ENCODE measurements around the gene IL1F10.
A peak's percentile ranks its signal among the peaks of the same experiment; 100 is the strongest.

The IL1F10 gene

DNA sequence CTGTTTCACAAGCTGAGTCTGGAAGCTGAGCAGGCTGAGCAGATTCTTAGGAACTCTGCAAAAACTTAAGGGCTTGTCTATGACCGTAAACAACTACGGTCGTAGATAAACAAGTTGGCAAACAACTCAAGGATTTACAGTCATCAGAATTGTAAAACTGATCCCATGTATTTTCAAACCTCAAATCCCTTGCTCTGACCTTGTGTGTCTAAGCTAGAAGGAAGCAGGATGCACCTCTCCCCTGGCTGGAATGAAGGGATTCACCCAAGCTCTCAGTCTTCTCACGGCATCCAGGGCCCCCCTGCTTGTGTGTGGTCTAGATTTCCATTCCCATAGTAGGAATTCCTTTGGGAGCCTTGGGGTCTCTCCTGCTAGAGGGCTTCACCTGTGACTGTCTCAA lies 47.2 kb downstream of the IL1F10 start:
- DNase-seq, result no peak

DNA sequence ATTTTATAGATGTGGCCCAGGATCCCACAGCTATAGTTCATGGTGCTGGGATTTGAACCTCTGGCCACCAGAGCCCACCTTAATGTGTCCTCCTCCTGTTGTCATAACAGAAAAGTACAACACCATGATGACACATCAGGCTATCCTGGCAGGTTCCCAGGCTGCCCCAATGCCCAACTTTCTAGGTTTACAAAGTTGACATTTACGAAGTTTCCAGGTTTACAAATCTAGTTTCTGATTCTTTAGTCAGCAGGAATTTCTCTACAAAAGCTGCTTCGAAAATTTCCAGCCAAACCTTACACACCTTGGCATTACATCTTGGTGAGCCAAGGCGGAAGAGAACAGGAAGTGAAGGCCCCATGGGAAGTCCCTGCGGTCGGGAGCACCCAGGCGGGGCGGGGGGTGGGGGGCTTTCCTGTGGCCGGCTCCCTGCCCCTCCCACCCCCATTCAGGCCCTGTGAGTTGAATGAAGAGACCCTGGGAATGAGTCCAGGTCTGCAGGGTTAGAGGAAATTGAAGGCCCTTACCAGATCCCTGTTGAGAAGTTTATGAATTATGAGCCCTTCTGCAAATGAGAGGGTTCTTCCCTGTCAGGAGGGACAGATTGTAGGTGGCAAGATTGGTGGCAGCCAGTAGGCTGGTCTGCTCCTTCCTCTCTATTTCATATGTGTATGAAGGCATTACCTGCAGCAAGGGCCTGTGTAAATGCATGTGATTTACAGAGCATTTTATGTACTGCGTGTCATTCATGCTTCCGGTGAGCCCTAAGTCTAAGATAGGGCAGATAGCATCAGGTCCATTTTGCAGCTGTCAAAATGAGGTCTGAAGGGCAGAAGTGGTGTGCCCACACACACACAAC lies 48.6 kb downstream of the IL1F10 start:
- DNase-seq, result no peak

GRCh38 chr2:113117541-113118262 lies 49.9 kb downstream of the IL1F10 start:
- no peak for DNase-seq

DNA sequence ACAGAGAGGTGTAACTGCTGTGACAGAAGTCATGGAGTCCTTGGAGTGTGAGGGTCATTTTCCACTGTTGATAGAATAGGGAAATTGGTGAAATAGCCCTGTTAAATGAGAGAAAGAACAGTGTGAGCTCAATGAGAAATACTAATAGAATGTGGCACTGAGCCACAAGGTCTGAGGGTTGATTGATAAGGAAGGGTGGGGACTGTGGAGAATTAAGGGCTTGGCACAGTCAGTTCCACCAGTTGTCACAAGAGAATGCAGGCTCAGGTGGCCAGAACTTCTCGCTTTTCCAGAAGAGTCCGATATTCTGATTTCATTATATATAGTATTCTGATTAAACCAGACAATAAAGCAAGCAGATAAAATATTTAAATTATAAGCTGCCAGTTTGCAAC lies 50.5 kb downstream of the IL1F10 start:
- DNase-seq, result no peak

DNA sequence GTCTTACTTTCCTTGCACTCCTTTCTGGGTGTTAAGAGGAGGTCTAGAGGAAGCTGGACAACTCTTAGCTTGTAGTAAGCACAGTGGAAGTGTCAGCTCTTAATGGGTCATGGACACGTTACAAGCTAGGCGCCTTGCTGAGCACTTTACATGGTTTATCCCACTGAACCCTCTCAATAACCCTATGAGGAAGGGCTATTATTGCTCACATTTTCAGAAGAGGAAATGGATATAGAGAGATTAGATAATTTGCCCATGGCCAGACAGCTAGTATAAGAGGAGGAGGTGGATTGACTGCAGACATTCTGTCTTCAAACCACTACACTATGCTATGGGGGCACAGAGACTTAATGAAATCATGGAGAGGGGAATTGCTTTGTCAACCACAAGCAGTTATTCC lies 51.3 kb downstream of the IL1F10 start:
- no peak for DNase-seq

DNA sequence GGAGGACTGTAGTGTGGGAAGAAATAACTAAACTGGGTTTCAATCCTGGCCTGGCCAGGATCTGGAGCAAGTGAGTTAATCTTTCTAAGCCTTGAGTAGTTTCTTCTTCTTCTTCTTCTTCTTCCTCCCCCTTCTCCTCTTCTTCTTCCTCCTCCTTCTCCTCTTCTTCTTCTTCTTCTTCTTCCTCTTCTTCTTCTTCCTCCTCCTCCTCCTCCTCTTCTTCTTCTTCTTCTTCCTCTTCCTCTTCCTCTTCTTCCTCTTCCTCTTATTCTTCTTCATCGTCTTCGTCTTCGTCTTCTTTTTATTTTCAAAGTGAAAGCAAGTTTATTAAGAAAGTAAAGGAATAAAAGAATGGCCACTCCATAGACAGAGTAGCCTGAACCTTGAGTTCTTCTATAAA lies 53.1 kb downstream of the IL1F10 start:
- no peak for DNase-seq

GRCh38 chr2:113122364-113122763 lies 54.6 kb downstream of the IL1F10 start:
- no peak for DNase-seq

- DNase-seq, result peak; percentile 45 to 54
These were observed 56.0 kb downstream of the IL1F10 start for GRCh38 chr2:113123726-113124125.

DNA sequence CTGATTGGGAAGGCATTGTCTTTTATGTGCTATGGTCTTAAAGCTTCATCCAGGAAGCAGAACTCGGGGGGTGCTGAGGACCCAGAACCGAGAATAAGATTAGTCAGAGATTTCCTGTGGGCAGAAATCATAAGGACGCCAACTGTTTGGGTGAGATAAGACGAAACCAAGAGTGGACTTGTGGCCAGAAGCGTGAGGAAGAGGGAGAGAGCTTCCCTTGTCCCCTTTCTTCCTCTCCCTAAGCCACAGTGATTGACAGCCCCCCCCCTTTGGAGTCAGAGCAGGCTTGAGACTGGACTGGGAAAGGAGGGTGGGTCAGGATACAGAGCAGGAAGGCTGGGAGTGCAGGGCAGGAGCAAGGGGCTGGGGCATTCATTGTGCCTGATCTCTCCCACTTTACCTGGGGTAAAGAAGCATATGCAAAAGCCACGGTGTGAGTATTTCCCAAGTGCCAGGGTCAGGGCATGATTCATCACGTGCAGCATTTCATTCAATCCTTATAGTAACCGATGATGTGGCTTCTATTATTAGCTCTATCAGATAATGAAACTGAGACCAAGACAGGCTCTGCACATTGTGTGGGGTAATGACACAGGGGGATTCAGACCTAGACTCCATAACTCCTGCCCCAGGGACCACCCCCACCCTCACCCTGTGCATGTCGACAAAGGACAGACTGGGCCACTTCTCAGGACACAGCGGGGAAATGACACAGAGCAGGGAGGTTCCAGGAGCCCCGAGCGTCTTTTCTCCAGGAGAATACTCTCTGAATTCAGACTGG lies 56.6 kb downstream of the IL1F10 start:
- peak in 1 of 2 experiments; percentile 41 for DNase-seq

All from AML-193 (cell line).